HepG2 (cell line): ENCODE data around the gene PDGFB. TPM values are rescaled to one million over a fixed set of nuclear protein-coding genes. Genes with fewer than 3 reads are reported as not detected.

Experiments used
- ATAC-seq: fragments of 200-7000 bp; cut with Tn5 transposase; 3 replicates; pipeline ENCODE4 v1.9.1; 2020; ENCODE audit warnings: mild to moderate bottlenecking, moderate library complexity
- BruUV-seq: library from RNA; stranded (reverse); fragments of 400-500 nt; replicated peaks from 2 replicates; lab custom pipeline; 2021; lab: Mats Ljungman, UMichigan
- CTCF ChIA-PET: fragments of 300-600 bp; formaldehyde crosslinking; extraction: SDS; loops from one replicate; lab custom pipeline; 2021; ENCODE audit warnings: low total read pairs, inconsistent platforms, low intra/inter-chr PET ratio; lab: Yijun Ruan, JAX
- POLR2A ChIA-PET: fragments of 350-600 bp; sonication (Branson Sonifier 250); formaldehyde crosslinking; loops from one replicate; lab custom pipeline; 2020; ENCODE audit warnings: antibody characterized with exemption, inconsistent platforms; lab: Yijun Ruan, JAX
- DNase-seq: peaks from one replicate; pipeline ENCODE4 v3.0.0-alpha.2; 2015; ENCODE audit warnings: low spot score
- FAIRE-seq: peaks from 3 replicates; lab custom pipeline; 2011; peaks lifted over from hg19 to GRCh38; lab: Jason Lieb, UNC
- H2AFZ ChIP-seq: one replicate; pipeline ENCODE4 v1.6.1; 2011; ENCODE audit warnings: low read length, inconsistent platforms
- H3K27ac ChIP-seq: fragments of 300-600 bp; 3 replicates; pipeline ENCODE4 v1.8.0; 2011; ENCODE audit warnings: mixed run types, mild to moderate bottlenecking, mixed read lengths, low read length, inconsistent platforms; ENCODE audit not compliant: insufficient read depth; ENCODE audit errors: extremely low read length
- H3K27me3 ChIP-seq, 2 experiments: fragments of 200-600 bp in 1 of 2; 2 replicates in 1 of 2; 3 replicates in 1 of 2; pipeline versions ENCODE4 v1.6.0 to v1.8.0; 2011; ENCODE audit warnings: low read length in 2 of 2, mild to moderate bottlenecking in 2 of 2, moderate library complexity in 2 of 2, inconsistent platforms in 1 of 2; ENCODE audit not compliant: insufficient read depth in 2 of 2, control insufficient read depth in 1 of 2
- H3K36me3 ChIP-seq, 2 experiments: fragments of 200-600 bp in 1 of 2; replicated peaks in 1 of 2; 2 replicates in 1 of 2; 3 replicates in 1 of 2; pipeline versions ENCODE4 v1.5.1 to v1.8.0; 2011; ENCODE audit warnings: low read length in 2 of 2, inconsistent platforms in 1 of 2; ENCODE audit not compliant: insufficient read depth in 2 of 2, control insufficient read depth in 1 of 2
- H3K4me1 ChIP-seq: 2 replicates; pipeline ENCODE4 v1.5.1; 2012; ENCODE audit warnings: low read length, inconsistent platforms; ENCODE audit not compliant: insufficient read depth
- H3K4me2 ChIP-seq: 2 replicates; pipeline ENCODE4 v1.6.0; 2011; ENCODE audit warnings: low read depth, low read length, inconsistent platforms
- H3K4me3 ChIP-seq, 3 experiments: fragments of 200-600 bp in 1 of 3; sonication (generic), shearing (Covaris generic) in 1 of 3; replicated peaks in 1 of 3; 2 replicates each; pipeline ENCODE4 v1.5.1; 2011 to 2016; ENCODE audit warnings: low read length in 3 of 3, inconsistent platforms in 2 of 3, low read depth in 2 of 3, mild to moderate bottlenecking in 2 of 3, control low read depth in 1 of 3, mixed read lengths in 1 of 3; ENCODE audit not compliant: insufficient read depth in 1 of 3
- H3K79me2 ChIP-seq: one replicate; pipeline ENCODE4 v1.6.1; 2011; ENCODE audit warnings: low read length, inconsistent platforms; ENCODE audit not compliant: insufficient read depth
- H3K9ac ChIP-seq: 2 replicates; pipeline ENCODE4 v1.6.0; 2011; ENCODE audit warnings: mild to moderate bottlenecking, low read depth, low read length, inconsistent platforms; ENCODE audit not compliant: insufficient read depth
- H3K9me3 ChIP-seq: 2 replicates; pipeline ENCODE4 v1.5.1; 2012; ENCODE audit warnings: mild to moderate bottlenecking, low read length
- H4K20me1 ChIP-seq: 2 replicates; pipeline ENCODE4 v1.6.0; 2011; ENCODE audit warnings: inconsistent platforms, mild to moderate bottlenecking, low read length, moderate library complexity; ENCODE audit not compliant: insufficient read depth
- ARHGAP35 ChIP-seq: sonication (generic); formaldehyde crosslinking; IDR thresholded peaks from 2 replicates; pipeline ENCODE4 v1.9.0; 2022; ENCODE audit warnings: mild to moderate bottlenecking, inconsistent platforms, moderate library complexity, missing genetic modification reagents, borderline replicate concordance
- E2F5 ChIP-seq: sonication (generic); formaldehyde crosslinking; conservative IDR thresholded peaks from 2 replicates; pipeline ENCODE4 v1.4.0; 2020; ENCODE audit warnings: missing genetic modification reagents
- ESRRA ChIP-seq: sonication (generic); formaldehyde crosslinking; IDR thresholded peaks from 2 replicates; pipeline ENCODE4 v1.5.1; 2020; ENCODE audit warnings: mild to moderate bottlenecking, low read depth, missing genetic modification reagents
- ETV5 ChIP-seq: IDR thresholded peaks from 2 replicates; pipeline ENCODE4 v1.6.1; 2018; ENCODE audit warnings: missing biosample characterization, missing genetic modification reagents, inconsistent platforms, borderline replicate concordance
- GATAD2A ChIP-seq: IDR thresholded peaks from 2 replicates; pipeline ENCODE4 v1.6.1; 2016
- HNF1B ChIP-seq: sonication (generic); formaldehyde crosslinking; IDR thresholded peaks from 2 replicates; pipeline ENCODE4 v1.5.1; 2020; ENCODE audit warnings: mild to moderate bottlenecking, moderate library complexity, missing genetic modification reagents
- HNF4A ChIP-seq: sonication (generic); formaldehyde crosslinking; IDR thresholded peaks from 2 replicates; pipeline ENCODE4 v1.4.0; 2020; ENCODE audit warnings: missing genetic modification reagents
- MYPOP ChIP-seq: sonication (generic); formaldehyde crosslinking; IDR thresholded peaks from 2 replicates; pipeline ENCODE4 v1.8.1; 2023; ENCODE audit warnings: mild to moderate bottlenecking, moderate library complexity, missing genetic modification reagents
- PATZ1 ChIP-seq: sonication (generic); formaldehyde crosslinking; IDR thresholded peaks from 2 replicates; pipeline ENCODE4 v1.4.0; 2020; ENCODE audit warnings: missing genetic modification reagents
- SAP130 ChIP-seq: IDR thresholded peaks from 2 replicates; pipeline ENCODE4 v1.6.1; 2016; ENCODE audit warnings: low read depth
- TOE1 ChIP-seq: sonication (generic); formaldehyde crosslinking; IDR thresholded peaks from 2 replicates; pipeline ENCODE4 v1.4.0; 2020; ENCODE audit warnings: mild to moderate bottlenecking, missing genetic modification reagents
- ZFP36L1 ChIP-seq: sonication (generic); formaldehyde crosslinking; IDR thresholded peaks from 2 replicates; pipeline ENCODE4 v1.8.0; 2022; ENCODE audit warnings: mild to moderate bottlenecking, missing genetic modification reagents, moderate library complexity
- ZNF768 ChIP-seq: sonication (generic); formaldehyde crosslinking; IDR thresholded peaks from 2 replicates; pipeline ENCODE4 v1.4.0; 2020; ENCODE audit warnings: missing genetic modification reagents
- WGBS: methylation state at CpG from one replicate; pipeline ENCODE4 v1.1.6; 2017; ENCODE audit warnings: low lambda C conversion rate; 5-methylcytosine and 5-hydroxymethylcytosine counted together
- in situ Hi-C: cut with HindIII; loops from 2 replicates; pipeline ENCODE4 v1.10.0; 2017; ENCODE audit warnings: low pct_unique_long_range_greater_than_20kb; ENCODE audit not compliant: extremely low pct_ligation_motif_present
- intact Hi-C: fragments of 100-400 bp; cut with micrococcal nuclease; formaldehyde crosslinking; loops from one replicate; pipeline ENCODE4 v1.10.0; 2022; ENCODE audit not compliant: unreplicated experiment
- polyA plus RNA-seq, 8 experiments: library from polyadenylated mRNA; depleted of rRNA in 3 of 8; stranded (reverse) in 7 of 8; unstranded in 1 of 8; fragments of >200 nt; fragmentation: Illumina TruSeq in 4 of 8; extraction: Trizol in 4 of 8; gene quantifications; 2 replicates each; pipeline versions ENCODE4 v1.2.1 to v1.2.3, GENCODE V29; 2011 to 2016; ENCODE audit warnings: low read depth in 4 of 8, missing spikeins in 1 of 8, mixed read lengths in 1 of 8; ENCODE audit not compliant: insufficient read depth in 1 of 8
- total RNA-seq, 5 experiments: library from RNA; depleted of rRNA; stranded (reverse); fragments of >200 nt; fragmentation: Illumina TruSeq; extraction: Trizol; gene quantifications; 2 replicates each; pipeline ENCODE4 v1.2.3, GENCODE V29; 2016; ENCODE audit warnings: low read depth in 1 of 5

The PDGFB gene
- total and polyA plus RNA-seq, 2 of the 13 experiments (the other 11 are each of a cell fraction or from before 2014, with no cell fraction given) = 1.4 to 10.1 TPM

- CTCF ChIA-PET = no interaction called here
- FAIRE-seq = no peak
- 64% methylated on average over 6 of the region's 6 CpGs for WGBS
Observed at GRCh38 chr22:39281126-39281525, 36.3 kb upstream of the PDGFB start.

GRCh38 chr22:39280250-39280649 lies 35.5 kb upstream of the PDGFB start:
- Histone ChIP-seq H3K9ac (no peak overlapping the region), H2AFZ (no peak overlapping the region), H3K4me3 (no peak overlapping the region), H3K79me2 (no peaks in the 10 kb centered on the region), H4K20me1 (no peaks in the 10 kb centered on the region), H3K4me1 (peaks cover 62% of the 10 kb centered on the region), H3K27me3 (peaks cover 6 to 27% of the 10 kb centered on the region in 2 experiments), H3K36me3 (no peaks in the 10 kb centered on the region), H3K4me2 (no peak overlapping the region), H3K9me3 (0 out of 2 replicates have a peak, but pooled peaks cover 6% of the 10 kb centered on the region), H3K27ac (no peak overlapping the region)
- POLR2A ChIA-PET = no interaction called here
- intact Hi-C loops (no loop called here), in situ Hi-C loops (no loop called here)
- 39% methylated on average over 7 of the region's 7 CpGs for WGBS
- no peak for DNase-seq
- no peak for FAIRE-seq
- no peak for ATAC-seq
- BruUV-seq = no TSS peak
- CTCF ChIA-PET = no interaction called here
- 0 out of 2 replicates have a peak, but pooled peaks have one; percentile 12 for TF ChIP-seq SAP130
- TF ChIP-seq ZNF768 (CRISPR knock-in tag) = 0 out of 2 replicates have a peak, but pooled peaks have one; percentile 12
- peak; percentile 61 for TF ChIP-seq PATZ1 (CRISPR knock-in tag)
- TF ChIP-seq ETV5 (CRISPR knock-in tag) = peak; percentile 44; the same call in 1 of the 2 replicates
- TF ChIP-seq E2F5 (CRISPR knock-in tag) = no peak
- TF ChIP-seq HNF4A (CRISPR knock-in tag) = 0 out of 2 replicates have a peak, but pooled peaks have one; percentile 7
- TF ChIP-seq MYPOP (CRISPR knock-in tag) = no peak

More at GRCh38 chr22:39281126-39281525, 36.3 kb upstream of the PDGFB start:
- Histone ChIP-seq H3K4me3 (0 out of 6 replicates have a peak overlapping the region, but pooled peaks of 1 of the 3 experiments have one; percentile 15), H3K36me3 (no peaks in the 10 kb centered on the region), H2AFZ (no peak overlapping the region), H3K9me3 (0 out of 2 replicates have a peak, but pooled peaks cover 6% of the 10 kb centered on the region), H4K20me1 (no peaks in the 10 kb centered on the region), H3K4me1 (peaks cover 62% of the 10 kb centered on the region), H3K27me3 (peaks cover 6 to 24% of the 10 kb centered on the region in 2 experiments), H3K4me2 (peak overlapping the region; percentile 81; the same call in 1 of the 2 replicates), H3K27ac (peak overlapping the region; percentile 25), H3K79me2 (no peaks in the 10 kb centered on the region), H3K9ac (no peak overlapping the region)
- ATAC-seq (no peak), DNase-seq (no peak)
- TF ChIP-seq HNF1B (CRISPR knock-in tag) (0 out of 2 replicates have a peak, but pooled peaks have one; percentile 4), GATAD2A (CRISPR knock-in tag) (no peak), ZFP36L1 (CRISPR knock-in tag) (0 out of 2 replicates have a peak, but pooled peaks have one; percentile 12), ARHGAP35 (CRISPR knock-in tag) (no peak), ESRRA (no peak), TOE1 (CRISPR knock-in tag) (no peak)
- in situ Hi-C loops (no loop called here), intact Hi-C loops (no loop called here)
- POLR2A ChIA-PET = interaction anchor here (3.2 kb wide), 1 partner anchor 38 kb away, joined by 18 read pairs; the partner anchor contains the start of gene RPL3
- no TSS peak for BruUV-seq
